ENCODE data around the gene ZNF681. TPM values are rescaled to one million over a fixed set of nuclear protein-coding genes. Genes with fewer than 3 reads are reported as not detected.
"Not testable (repeated sequence)": the region's sequence is repeated elsewhere in the genome, so short reads cannot be mapped to it uniquely, and the experiment has no call there.

The ZNF681 gene
- total RNA-seq, 1 donor from 2014 or later: 11.5 TPM

DNA sequence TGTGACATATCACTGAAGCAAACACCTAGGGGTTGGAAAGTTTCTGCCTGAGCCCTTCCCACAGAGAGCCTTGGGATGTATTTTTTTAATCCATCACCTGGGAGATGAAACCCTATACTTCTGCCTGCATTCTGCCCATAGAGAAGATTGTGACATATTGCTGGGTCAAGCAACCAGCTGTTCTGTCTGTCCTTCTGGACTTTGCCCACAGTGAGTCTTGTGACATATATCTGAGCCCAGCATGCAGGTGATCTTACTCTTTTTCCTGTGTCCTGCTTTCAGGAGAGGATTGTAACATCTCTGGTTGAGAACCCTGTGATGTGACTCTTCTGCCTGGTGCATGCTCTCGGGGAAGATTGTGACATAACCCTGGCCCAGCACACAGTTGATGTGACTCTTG, 24.9 kb upstream of the ZNF681 start:
- TF ChIP-seq, protein P1, sequence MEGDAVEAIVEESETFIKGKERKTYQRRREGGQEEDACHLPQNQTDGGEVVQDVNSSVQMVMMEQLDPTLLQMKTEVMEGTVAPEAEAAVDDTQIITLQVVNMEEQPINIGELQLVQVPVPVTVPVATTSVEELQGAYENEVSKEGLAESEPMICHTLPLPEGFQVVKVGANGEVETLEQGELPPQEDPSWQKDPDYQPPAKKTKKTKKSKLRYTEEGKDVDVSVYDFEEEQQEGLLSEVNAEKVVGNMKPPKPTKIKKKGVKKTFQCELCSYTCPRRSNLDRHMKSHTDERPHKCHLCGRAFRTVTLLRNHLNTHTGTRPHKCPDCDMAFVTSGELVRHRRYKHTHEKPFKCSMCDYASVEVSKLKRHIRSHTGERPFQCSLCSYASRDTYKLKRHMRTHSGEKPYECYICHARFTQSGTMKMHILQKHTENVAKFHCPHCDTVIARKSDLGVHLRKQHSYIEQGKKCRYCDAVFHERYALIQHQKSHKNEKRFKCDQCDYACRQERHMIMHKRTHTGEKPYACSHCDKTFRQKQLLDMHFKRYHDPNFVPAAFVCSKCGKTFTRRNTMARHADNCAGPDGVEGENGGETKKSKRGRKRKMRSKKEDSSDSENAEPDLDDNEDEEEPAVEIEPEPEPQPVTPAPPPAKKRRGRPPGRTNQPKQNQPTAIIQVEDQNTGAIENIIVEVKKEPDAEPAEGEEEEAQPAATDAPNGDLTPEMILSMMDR (IDR thresholded peaks at IDR 0.05; ENCODE audit: unreplicated experiment): no peak
- no peak for DNase-seq (ENCODE audit: low spot score, unreplicated experiment)
- Mint-ChIP-seq H3K27me3 (no peaks in the 10 kb centered on the region), H3K4me1 (ENCODE audit: low read depth) (no peaks in the 10 kb centered on the region), H3K4me3 (ENCODE audit: low read depth) (no peak overlapping the region), H3K36me3 (ENCODE audit: insufficient read depth) (peaks cover 30% of the 10 kb centered on the region), H3K27ac (peak overlapping the region; percentile 86), H3K9me3 (ENCODE audit: low read depth) (no peaks in the 10 kb centered on the region)

DNA sequence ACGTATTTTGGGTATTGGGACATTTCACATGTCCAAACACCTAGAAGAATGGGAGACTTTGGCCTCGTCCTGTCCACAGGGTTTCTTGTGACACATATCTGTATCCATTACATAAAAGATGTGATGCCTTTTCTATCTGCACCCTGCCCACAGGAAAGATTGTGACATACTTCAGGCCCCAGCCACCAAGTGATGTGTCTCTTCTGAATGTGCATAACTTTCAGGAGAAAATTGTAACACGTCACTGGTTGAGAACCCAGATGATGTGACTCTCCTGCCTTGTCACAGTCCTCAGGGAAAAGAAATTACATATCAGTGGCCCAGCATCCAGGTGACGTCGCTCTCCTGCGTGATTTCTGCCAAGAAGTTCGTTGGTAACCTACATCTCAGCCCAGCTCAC, 21.0 kb upstream of the ZNF681 start:
- Mint-ChIP-seq H3K9me3 (ENCODE audit: low read depth) (no peaks in the 10 kb centered on the region), H3K4me1 (ENCODE audit: low read depth) (no peaks in the 10 kb centered on the region), H3K27me3 (no peaks in the 10 kb centered on the region), H3K27ac (no peak overlapping the region), H3K36me3 (ENCODE audit: insufficient read depth) (peaks cover 32% of the 10 kb centered on the region), H3K4me3 (ENCODE audit: low read depth) (no peak overlapping the region)
- TF ChIP-seq, protein P1 (IDR thresholded peaks at IDR 0.05; ENCODE audit: unreplicated experiment): no peak
- no peak for DNase-seq (ENCODE audit: low spot score, unreplicated experiment)

DNA sequence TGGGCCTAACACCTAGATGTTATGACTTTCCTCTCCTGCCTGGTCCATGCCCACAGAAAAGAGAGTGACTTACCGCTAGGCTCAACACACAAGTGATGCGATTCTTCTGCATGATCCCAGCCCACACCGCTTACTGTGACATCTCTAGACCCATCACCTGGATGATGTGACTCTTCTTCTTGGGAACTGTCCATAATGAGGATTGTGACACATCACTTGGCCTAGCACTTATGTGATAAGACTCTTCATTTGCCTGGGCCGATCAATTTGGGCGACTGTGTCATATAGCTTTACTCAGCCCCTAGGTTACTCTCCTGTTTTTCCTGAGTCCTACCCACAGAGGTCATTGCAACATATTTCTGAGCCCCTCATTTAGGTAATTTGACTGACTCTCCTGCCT, 19.9 kb upstream of the ZNF681 start:
- TF ChIP-seq, protein P1 (IDR thresholded peaks at IDR 0.05; ENCODE audit: unreplicated experiment): no peak
- H3K27ac Mint-ChIP-seq: no peak overlapping the region
- H3K9me3 Mint-ChIP-seq (ENCODE audit: low read depth): no peaks in the 10 kb centered on the region
- peaks cover 32% of the 10 kb centered on the region for H3K36me3 Mint-ChIP-seq (ENCODE audit: insufficient read depth)
- H3K4me1 Mint-ChIP-seq (ENCODE audit: low read depth): no peaks in the 10 kb centered on the region
- H3K27me3 Mint-ChIP-seq: no peaks in the 10 kb centered on the region
- H3K4me3 Mint-ChIP-seq (ENCODE audit: low read depth): no peak overlapping the region
- no peak for DNase-seq (ENCODE audit: low spot score, unreplicated experiment)

- not testable (repeated sequence) for H3K27ac Mint-ChIP-seq
Measured at GRCh38 chr19:23778036-23778435, 19.3 kb upstream of the ZNF681 start.

GRCh38 chr19:23777216-23777615, 18.5 kb upstream of the ZNF681 start:
- H3K27me3 Mint-ChIP-seq: no peaks in the 10 kb centered on the region
- H3K9me3 Mint-ChIP-seq (ENCODE audit: low read depth): no peaks in the 10 kb centered on the region
- H3K4me3 Mint-ChIP-seq (ENCODE audit: low read depth): no peak overlapping the region
- H3K36me3 Mint-ChIP-seq (ENCODE audit: insufficient read depth): peaks cover 30% of the 10 kb centered on the region
- TF ChIP-seq, protein P1 (IDR thresholded peaks at IDR 0.05; ENCODE audit: unreplicated experiment): no peak
- peak overlapping the region; percentile 30 for H3K27ac Mint-ChIP-seq
- no peaks in the 10 kb centered on the region for H3K4me1 Mint-ChIP-seq (ENCODE audit: low read depth)
- no peak for DNase-seq (ENCODE audit: low spot score, unreplicated experiment)

More at GRCh38 chr19:23778036-23778435, 19.3 kb upstream of the ZNF681 start:
- H3K9me3 Mint-ChIP-seq (ENCODE audit: low read depth); H3K4me3 Mint-ChIP-seq (ENCODE audit: low read depth); H3K4me1 Mint-ChIP-seq (ENCODE audit: low read depth); H3K27me3 Mint-ChIP-seq; DNase-seq (ENCODE audit: low spot score, unreplicated experiment): not testable (repeated sequence)
- peaks cover 32% of the 10 kb centered on the region for H3K36me3 Mint-ChIP-seq (ENCODE audit: insufficient read depth)

- no peak for DNase-seq (ENCODE audit: low spot score, unreplicated experiment)
- TF ChIP-seq, protein P1 (IDR thresholded peaks at IDR 0.05; ENCODE audit: unreplicated experiment): no peak
- peaks cover 28% of the 10 kb centered on the region for H3K36me3 Mint-ChIP-seq (ENCODE audit: insufficient read depth)
- no peaks in the 10 kb centered on the region for H3K27me3 Mint-ChIP-seq
- H3K27ac Mint-ChIP-seq: peak overlapping the region; percentile 14
- no peak overlapping the region for H3K4me3 Mint-ChIP-seq (ENCODE audit: low read depth)
- no peaks in the 10 kb centered on the region for H3K9me3 Mint-ChIP-seq (ENCODE audit: low read depth)
- no peaks in the 10 kb centered on the region for H3K4me1 Mint-ChIP-seq (ENCODE audit: low read depth)
Measured at GRCh38 chr19:23776507-23777205, 18.0 kb upstream of the ZNF681 start.
